HG03097 (cell line): Measurements from ENCODE around the gene ZFP92.

Source experiments
- ATAC-seq: cut with Tn5 transposase; IDR thresholded peaks from one replicate; pipeline ENCODE4 v1.9.1; 2021; ENCODE audit not compliant: unreplicated experiment, low FRiP score

The ZFP92 gene

DNA sequence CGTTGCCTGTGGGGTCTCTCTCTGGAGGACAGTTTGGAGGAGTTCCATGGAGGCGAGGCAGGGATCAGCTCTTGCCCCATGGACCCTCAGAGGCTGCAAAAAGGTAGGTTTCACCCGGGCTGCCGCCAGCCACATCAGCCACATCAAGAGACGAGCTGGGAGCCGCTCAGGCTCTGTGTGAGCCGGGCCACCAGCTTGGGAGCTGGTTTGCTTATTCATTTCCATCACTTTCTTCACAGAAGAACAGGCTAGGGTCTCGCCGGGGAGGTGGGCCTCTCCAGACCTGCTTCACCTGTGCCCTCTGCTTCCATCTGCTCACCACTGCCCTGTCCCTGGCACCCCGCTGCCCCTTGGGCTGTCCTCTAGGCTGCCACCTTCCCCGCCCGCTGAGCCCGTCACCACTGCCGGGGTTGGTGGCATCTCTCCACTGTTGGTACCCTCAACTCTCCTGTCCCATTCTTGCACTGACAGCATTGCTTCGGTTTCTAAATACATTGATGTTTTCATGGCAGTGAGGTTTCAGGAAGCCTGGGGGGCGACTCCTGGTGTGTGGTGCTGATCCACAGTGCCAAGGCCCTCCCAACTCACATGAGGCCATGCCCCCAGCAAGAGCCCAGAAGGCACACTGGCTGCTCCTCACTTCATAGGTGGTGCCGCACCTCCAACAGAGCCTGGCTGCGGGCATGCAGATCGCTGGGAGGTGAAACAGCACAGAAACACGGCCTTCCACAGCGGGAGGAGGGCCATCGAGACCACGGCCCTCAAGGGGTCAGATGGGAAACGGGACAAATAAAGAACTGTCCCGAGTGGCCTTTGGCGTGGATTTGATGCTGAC lies 39.1 kb downstream of the ZFP92 start:
- no peak for ATAC-seq

DNA sequence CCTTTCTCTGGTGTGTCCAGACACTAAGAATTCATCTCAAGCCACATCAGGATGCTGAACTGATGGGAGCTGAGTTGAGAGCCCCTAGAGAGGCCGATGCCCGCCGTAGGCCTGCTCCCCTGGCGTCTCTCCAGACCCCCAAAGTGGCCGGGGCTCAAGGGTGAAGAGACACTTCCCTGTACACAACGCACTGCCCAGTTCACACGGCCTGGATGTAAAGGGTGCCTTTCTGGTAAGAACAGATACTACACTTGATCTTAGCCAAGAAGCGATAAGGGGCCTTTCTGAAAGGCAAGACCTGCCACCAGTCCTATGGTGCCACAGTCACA lies 39.6 kb downstream of the ZFP92 start:
- no peak for ATAC-seq

DNA sequence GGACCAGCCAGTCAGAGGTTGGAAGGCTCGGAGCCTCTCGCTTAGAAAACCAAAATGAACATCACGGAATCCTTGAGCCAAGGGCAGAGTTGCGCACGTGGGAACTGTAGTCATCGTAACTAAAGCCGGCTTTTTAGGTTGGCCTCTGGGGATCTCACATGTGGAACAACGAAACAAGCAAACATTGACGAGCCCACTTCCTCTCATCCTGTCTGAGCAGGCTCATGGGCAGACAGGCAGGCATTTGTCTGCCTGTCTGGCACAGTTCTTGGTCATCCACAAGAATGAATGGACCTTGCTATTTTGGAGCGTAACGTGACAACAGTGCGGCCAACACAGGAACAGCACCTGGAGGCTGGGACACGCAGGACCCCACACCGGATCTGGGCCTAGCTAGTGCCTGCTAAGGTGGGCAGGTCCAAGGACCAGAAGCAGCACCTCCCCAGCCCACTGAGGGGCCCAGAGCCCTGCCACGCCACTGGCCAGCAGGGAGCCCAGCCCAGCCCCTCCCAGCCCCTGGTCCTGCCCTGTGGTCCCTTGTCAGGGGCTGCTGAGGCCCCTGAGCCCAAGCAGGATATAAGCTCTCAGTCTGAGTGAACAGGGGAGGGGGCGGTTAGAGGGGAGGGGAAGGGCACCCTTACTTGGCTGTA lies 43.8 kb downstream of the ZFP92 start:
- no peak for ATAC-seq

DNA sequence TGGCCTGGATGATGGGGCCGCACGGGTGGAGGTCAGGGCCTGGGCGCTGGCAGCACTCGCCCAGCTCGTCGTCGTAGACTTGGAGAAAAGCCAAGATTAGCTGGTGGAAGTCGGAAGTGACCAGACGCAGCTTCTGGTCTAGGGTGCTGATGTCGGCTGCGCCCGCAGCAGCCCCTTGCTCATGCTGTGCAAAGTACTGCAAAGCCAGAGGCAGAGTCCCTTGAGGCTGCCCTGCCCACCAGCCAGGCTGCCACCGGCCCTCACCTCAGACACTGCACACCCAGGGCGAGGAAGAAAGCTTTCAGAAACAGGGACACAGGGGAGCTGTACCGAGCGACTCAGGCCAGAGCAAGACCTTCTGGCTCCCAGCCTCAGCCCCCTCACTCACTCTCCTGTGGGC lies 44.3 kb downstream of the ZFP92 start:
- ATAC-seq = no peak

DNA sequence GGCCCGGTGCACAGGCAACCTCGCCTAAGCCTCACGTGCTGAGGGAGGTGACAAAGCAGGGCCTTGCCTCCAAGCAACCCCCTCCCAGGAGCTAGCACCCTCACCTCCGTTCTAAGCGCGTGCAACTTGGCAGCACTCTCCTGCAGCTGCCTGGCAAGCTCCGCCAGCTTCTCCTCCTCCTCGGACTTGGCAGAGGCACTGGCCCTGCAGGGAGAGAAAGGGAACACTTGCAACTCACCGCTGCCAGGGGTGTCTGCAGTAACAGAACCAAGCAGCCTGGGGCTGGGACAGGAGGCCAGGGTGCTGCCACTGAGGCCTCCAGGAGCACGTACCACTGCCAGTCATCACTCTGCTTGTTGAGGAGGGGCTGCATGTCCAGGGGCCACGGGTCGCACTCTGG lies 44.9 kb downstream of the ZFP92 start:
- no peak for ATAC-seq

DNA sequence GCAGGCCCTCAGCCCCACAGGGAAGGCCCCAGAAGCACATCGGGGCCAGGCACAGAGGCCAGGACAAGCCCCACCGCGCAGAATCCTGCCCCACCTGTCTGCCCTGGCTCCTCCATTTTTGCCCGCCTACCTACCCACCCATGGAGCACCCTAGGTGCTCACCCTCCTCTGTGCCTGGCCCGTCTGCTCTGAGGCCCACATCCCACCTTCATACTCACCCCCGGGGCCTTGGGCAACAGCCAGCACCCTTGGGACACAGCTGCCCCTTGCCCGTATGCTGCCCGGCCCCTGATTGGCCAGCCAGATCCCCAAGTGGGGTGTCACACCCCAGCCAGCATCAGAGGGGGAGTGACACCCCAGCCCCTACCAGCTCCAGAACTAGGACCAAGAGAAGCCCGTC lies 45.4 kb downstream of the ZFP92 start:
- ATAC-seq = no peak

DNA sequence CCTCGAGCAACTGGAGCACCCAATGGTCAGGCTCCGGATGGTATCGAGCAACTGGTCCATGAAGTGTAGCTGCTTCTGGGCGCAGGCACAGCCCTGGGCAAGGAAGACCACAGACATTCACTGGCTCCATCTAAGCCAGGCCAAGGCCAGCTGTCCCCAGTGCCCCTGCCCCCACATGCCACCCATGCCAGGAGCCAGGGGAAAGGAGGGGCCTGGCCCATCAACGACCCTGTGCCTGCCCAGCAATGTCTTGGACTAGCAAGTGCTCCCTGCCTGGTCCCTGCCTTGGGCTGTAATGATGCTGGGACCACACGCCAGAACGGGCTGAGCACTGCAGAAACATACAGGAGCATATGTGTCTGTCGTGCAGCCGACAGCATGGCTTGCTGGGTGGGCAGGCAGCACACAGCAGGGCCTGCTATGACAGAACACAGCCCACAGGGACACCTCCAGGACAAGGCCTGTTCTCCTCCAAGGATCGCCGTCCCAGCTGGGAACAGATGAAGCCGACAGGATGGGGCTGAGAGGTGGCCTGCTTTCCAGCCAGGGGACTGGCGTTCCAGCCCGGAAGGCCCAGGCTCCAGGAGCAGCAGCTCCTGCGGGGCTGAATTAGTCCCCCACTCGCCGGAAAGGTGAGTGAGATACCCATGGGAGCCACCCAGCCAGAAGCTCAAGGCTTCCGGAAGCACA lies 46.0 kb downstream of the ZFP92 start:
- no peak for ATAC-seq

DNA sequence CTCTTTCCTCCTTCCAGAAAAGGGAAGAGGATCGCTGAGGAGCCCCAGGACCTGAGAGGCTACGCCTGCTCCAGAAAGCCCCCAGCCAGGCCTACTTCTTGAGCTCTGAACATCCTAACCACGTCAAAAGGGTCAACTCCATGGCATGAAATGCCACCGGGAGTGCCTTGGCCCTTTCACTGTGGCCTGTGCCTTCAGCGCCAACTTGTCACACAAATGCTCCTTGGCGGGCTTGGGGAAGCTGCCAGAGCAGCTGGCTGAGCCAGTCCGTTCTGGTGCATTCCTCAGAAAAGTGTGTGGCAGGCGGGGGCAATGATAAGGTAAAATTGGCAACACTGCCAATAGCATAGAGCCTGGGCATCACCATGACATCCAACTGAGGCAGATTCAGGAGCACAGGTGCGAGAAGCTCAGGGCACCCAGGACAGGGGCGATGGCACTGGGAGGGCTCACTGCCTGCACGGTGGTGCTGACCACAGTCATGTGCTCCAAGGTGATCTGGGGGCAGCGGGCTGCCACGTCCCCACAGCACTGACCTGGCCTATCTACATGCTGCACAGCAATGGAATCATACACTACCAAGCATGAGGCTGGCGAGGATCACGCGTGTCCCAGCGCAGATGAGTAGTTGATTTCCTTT lies 46.7 kb downstream of the ZFP92 start:
- no peak for ATAC-seq

- ATAC-seq = no peak
These were observed 47.2 kb downstream of the ZFP92 start for GRCh38 chrX:153458476-153458875.

DNA sequence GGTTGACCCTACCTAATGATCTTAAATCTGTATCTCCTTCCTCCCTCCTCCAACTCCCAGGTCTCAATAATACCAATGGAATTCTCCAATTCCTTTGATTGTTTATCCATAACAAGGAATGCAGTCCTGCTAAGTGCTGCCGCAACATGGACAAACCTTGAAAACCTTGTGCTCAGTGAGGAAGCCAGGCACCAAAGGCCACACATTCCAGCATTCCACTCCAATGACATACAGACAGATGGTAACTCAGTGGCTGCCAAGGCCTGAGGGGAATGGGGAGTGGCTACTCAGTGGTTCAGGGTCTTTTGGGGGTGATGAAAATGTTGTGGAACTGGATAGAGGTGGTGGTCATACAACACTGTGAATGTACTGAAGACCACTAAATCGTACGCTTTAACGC lies 48.7 kb downstream of the ZFP92 start:
- no peak for ATAC-seq

DNA sequence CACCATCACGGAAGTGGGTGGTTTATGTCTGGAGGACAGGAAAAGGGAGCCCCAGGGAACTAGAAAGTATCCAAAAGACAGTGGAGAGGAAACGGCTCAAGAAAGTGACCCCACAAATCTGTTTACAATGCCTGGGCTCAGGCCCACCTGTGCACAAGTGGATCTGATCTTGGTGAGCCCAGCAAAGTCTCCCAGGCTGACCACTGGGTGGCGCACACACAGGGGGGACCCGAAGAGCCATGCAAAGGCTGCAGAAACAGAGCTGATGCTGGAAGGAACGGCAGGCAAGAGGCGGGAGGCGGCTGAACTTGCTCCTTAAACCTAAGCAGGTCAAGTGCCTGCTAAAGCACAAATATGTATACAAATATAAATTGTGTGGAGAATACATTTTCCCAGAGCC lies 49.6 kb downstream of the ZFP92 start:
- ATAC-seq = no peak
